ENCODE data around the gene ARFGAP1. TPM values are rescaled to one million over a fixed set of nuclear protein-coding genes. Genes with fewer than 3 reads are reported as not detected.
"Not testable (repeated sequence)": the region's sequence is repeated elsewhere in the genome, so short reads cannot be mapped to it uniquely, and the experiment has no call there.

ARFGAP1 gene
- total RNA-seq, 4 donors from 2014 or later, result 70.7 to 75.7 (median 72.7) TPM

GRCh38 chr20:63298731-63299312 is 26.2 kb downstream of the ARFGAP1 start:
- Histone ChIP-seq H3K9me3 (no peaks in the 10 kb centered on the region), H3K36me3 (no peaks in the 10 kb centered on the region), H3K27me3 (no peaks in the 10 kb centered on the region), H3K27ac (no peak overlapping the region), H3K4me1 (no peaks in the 10 kb centered on the region), H3K4me3 (replicated peaks in 1 of 3) (no peak overlapping the region)
- TF ChIP-seq CTCF (IDR thresholded peaks at IDR 0.05), result no peak
- TF ChIP-seq POLR2A (IDR thresholded peaks at IDR 0.05), result no peak
- intact Hi-C loops (cut with DNase I), result no loop called here
- no peak for DNase-seq
- 85 to 89% methylated on average over 17 of the region's 17 CpGs for WGBS, 2 donors

GRCh38 chr20:63301671-63302070 is 29.1 kb downstream of the ARFGAP1 start:
- Histone ChIP-seq H3K4me3 (replicated peaks in 1 of 3) (no peak overlapping the region), H3K36me3 (no peaks in the 10 kb centered on the region), H3K4me1 (no peaks in the 10 kb centered on the region), H3K27ac (no peak overlapping the region), H3K9me3 (no peaks in the 10 kb centered on the region), H3K27me3 (peaks cover 4% of the 10 kb centered on the region)
- TF ChIP-seq CTCF (IDR thresholded peaks at IDR 0.05) (no peak), POLR2A (IDR thresholded peaks at IDR 0.05) (no peak)
- no peak for DNase-seq
- WGBS, 2 donors, result 94 to 97% methylated on average over 1 of the region's 1 CpG
- intact Hi-C loops (cut with DNase I), result no loop called here

- TF ChIP-seq POLR2A (IDR thresholded peaks at IDR 0.05) (no peak), CTCF (IDR thresholded peaks at IDR 0.05) (no peak)
- 76 to 79% methylated on average over 5 of the region's 5 CpGs for WGBS, 2 donors
- no peak for DNase-seq
- intact Hi-C loops (cut with DNase I), result no loop called here
- Histone ChIP-seq H3K27me3 (peaks cover 6% of the 10 kb centered on the region), H3K9me3 (no peaks in the 10 kb centered on the region), H3K36me3 (no peaks in the 10 kb centered on the region), H3K27ac (no peak overlapping the region), H3K4me1 (no peaks in the 10 kb centered on the region), H3K4me3 (replicated peaks in 1 of 3) (no peak overlapping the region)
Observed at GRCh38 chr20:63303095-63303666, 30.6 kb downstream of the ARFGAP1 start.

- no peak for DNase-seq
- TF ChIP-seq CTCF (IDR thresholded peaks at IDR 0.05), result no peak
Observed at GRCh38 chr20:63305393-63305792, 32.8 kb downstream of the ARFGAP1 start.

GRCh38 chr20:63305933-63306672 is 33.5 kb downstream of the ARFGAP1 start:
- H3K4me3 ChIP-seq (replicated peaks in 1 of 3); H3K27ac ChIP-seq; DNase-seq; H3K9me3 ChIP-seq; H3K36me3 ChIP-seq; intact Hi-C loops (cut with DNase I); H3K27me3 ChIP-seq; H3K4me1 ChIP-seq: not testable (repeated sequence)
- 76 to 85% methylated on average over 5 to 18 of the region's 30 CpGs for whole genome bisulfite sequencing, 2 donors

More at GRCh38 chr20:63305393-63305792, 32.8 kb downstream of the ARFGAP1 start:
- H3K27ac ChIP-seq, result no peak overlapping the region
- 42 to 64% methylated on average over 7 to 8 of the region's 8 CpGs for WGBS, 2 donors
- H3K4me3 ChIP-seq (replicated peaks in 1 of 3), result no peak overlapping the region
- H3K4me1 ChIP-seq, result no peaks in the 10 kb centered on the region
- peaks cover 6% of the 10 kb centered on the region for H3K27me3 ChIP-seq
- no peaks in the 10 kb centered on the region for H3K9me3 ChIP-seq
- no peaks in the 10 kb centered on the region for H3K36me3 ChIP-seq
- intact Hi-C loops (cut with DNase I), result no loop called here
